ENCODE data around the gene LENG1.

Gene LENG1

DNA sequence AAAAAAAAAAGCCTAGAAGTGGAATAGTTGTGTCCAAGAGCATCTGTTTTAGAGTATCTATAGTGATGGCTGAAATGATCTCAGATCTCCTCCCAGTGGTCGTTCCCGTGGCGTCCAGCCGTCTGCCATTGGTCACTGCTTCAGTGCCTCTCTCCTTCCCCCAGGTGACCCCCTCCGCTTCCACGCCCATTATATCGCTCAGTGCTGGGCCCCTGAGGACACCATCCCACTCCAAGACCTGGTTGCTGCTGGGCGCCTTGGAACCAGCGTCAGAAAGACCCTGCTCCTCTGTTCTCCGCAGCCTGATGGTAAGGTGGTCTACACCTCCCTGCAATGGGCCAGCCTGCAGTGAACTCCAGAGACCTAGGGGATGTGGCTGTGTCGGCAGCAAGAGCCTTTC, 33.5 kb upstream of the LENG1 start:
- no peak overlapping the region for H3K27ac ChIP-seq
- TF ChIP-seq, protein P1, sequence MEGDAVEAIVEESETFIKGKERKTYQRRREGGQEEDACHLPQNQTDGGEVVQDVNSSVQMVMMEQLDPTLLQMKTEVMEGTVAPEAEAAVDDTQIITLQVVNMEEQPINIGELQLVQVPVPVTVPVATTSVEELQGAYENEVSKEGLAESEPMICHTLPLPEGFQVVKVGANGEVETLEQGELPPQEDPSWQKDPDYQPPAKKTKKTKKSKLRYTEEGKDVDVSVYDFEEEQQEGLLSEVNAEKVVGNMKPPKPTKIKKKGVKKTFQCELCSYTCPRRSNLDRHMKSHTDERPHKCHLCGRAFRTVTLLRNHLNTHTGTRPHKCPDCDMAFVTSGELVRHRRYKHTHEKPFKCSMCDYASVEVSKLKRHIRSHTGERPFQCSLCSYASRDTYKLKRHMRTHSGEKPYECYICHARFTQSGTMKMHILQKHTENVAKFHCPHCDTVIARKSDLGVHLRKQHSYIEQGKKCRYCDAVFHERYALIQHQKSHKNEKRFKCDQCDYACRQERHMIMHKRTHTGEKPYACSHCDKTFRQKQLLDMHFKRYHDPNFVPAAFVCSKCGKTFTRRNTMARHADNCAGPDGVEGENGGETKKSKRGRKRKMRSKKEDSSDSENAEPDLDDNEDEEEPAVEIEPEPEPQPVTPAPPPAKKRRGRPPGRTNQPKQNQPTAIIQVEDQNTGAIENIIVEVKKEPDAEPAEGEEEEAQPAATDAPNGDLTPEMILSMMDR (IDR thresholded peaks at IDR 0.05): no peak
- no peak for TF ChIP-seq ZFX (IDR thresholded peaks at IDR 0.05; ENCODE audit: borderline replicate concordance)

DNA sequence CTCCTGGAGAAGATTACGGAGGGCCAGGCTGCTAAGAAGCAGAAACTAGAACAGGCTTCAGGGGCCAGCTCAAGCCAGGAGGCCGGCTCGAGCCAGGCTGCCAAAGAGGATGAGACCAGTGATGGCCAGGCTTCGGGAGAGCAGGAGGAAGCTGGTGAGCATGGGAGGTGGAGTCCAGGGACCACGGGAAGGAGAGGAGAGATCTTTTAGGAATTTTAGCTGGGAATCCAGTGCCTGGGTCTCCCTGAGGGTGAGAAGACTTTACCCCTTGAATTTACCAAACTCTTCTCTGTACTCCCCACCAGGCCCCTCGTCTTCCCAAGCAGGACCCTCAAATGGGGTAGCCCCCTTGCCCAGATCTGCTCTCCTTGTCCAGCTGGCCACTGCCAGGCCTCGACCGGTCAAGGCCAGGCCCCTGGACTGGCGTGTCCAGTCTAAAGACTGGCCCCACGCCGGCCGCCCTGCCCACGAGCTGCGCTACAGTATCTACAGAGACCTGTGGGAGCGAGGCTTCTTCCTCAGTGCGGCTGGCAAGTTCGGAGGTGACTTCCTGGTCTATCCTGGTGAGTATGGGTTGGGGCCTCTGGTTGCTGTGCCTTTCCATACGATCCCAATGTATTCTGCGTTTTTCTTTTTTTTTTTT, 32.4 kb upstream of the LENG1 start:
- TF ChIP-seq, protein P1 (IDR thresholded peaks at IDR 0.05): no peak
- no peak for TF ChIP-seq ZFX (IDR thresholded peaks at IDR 0.05; ENCODE audit: borderline replicate concordance)
- H3K27ac ChIP-seq: peak overlapping the region; percentile 96

DNA sequence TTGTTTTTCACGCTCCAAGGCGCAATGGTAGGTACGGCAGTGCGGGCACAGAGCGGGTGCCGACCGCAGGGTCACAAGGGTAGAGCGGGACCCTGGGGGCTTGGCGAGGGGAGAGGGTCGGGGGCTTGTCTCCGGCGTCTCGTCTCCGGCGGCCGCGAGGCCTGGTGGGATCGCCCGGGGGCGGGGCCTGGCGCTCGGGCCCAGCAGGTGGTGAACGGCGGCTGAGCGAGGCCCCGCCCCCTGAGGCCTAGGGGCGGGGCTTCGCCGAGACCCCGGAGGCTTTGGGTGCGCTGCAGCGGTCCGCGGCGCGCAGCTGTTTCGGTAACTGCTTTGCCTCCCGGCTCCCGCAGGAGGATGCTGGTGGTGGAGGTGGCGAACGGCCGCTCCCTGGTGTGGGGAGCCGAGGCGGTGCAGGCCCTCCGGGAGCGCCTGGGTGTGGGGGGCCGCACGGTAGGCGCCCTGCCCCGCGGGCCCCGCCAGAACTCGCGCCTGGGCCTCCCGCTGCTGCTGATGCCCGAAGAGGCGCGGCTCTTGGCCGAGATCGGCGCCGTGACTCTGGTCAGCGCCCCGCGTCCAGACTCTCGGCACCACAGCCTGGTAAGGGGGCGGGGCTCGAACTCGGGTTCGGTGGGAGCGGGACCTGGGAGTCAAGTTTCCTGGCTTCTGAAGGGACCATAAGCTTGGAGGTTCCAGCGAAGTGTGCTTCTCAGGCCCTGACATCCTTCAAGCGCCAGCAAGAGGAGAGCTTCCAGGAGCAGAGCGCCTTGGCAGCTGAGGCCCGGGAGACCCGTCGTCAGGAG, 31.7 kb upstream of the LENG1 start, which contains the start of gene TSEN34:
Gene TSEN34 (plus strand): TSS at position 298 of the 800 bp plus-strand sequence. CDS start 57 bp downstream, at position 355.
- TF ChIP-seq, protein P1 (IDR thresholded peaks at IDR 0.05): no peak
- no peak for TF ChIP-seq ZFX (IDR thresholded peaks at IDR 0.05; ENCODE audit: borderline replicate concordance)
- H3K27ac ChIP-seq: peak within 1 kb of the TSS; percentile 96

DNA sequence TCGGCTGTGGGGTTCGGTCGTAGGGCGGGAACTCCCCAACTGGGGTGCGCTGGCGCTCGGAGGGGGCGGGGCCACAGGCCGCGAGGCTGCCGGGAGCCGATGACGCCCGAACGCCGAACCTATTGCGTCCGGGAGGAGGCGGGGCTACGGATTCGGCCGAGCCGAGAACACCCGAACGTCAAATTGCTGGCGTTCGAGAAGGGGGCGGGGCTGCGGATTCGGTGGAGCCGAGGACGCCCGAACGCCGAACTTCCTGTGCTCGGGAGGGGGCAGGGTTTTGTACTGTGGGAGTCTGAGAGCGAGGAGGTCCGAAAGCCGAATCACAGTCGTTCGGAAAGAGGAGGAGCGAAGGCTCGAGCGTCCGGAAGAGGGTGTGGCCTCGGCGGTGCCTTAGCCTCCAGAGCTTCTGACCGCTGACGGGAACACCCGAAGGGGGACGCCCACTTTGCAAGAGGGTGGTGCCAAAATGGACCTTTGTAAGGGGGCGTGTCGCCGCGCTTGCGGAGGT, 31.0 kb upstream of the LENG1 start:
- H3K27ac ChIP-seq: peak overlapping the region; percentile 96
- TF ChIP-seq ZFX (IDR thresholded peaks at IDR 0.05; ENCODE audit: borderline replicate concordance): no peak

DNA sequence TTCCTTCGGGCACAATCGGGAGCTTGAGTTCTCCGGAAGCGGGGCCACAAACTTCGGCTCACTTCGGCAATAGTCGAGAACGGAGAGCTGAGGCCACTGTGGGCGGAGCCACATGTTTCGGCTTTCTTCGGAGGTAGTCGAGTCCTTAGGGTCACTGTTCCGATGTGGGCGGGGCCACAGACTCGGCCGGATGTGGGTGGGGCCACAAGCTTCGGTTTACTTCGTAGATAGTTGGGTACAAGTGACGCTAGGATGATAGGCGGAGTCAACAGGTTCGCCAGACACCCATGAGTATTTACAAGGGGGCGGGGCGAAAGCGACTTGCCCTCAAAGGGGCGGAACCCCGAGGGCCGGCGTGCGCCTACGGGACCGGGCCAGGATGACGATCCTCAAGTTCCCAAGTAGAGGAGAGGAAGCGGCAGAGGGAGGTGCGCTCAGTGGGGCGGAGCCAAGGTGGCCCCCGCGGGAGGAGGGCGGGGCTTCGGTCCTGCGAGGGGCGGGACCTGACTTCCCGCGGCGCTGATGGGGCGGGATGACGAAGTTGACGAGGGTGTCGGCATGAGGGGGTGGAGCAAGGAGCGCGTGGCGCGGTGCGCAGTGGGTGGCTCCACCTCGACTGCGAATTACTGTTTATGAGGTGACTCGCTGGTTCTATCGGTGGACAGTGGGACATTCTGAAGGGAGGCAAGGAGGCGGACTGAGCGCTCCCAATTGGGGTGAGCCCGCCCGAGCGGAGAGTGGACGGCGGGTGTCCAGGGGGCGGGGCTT, 30.4 kb upstream of the LENG1 start:
- H3K27ac ChIP-seq: peak overlapping the region; percentile 96
- TF ChIP-seq ZFX (IDR thresholded peaks at IDR 0.05; ENCODE audit: borderline replicate concordance): no peak
- TF ChIP-seq, protein P1 (IDR thresholded peaks at IDR 0.05): no peak

DNA sequence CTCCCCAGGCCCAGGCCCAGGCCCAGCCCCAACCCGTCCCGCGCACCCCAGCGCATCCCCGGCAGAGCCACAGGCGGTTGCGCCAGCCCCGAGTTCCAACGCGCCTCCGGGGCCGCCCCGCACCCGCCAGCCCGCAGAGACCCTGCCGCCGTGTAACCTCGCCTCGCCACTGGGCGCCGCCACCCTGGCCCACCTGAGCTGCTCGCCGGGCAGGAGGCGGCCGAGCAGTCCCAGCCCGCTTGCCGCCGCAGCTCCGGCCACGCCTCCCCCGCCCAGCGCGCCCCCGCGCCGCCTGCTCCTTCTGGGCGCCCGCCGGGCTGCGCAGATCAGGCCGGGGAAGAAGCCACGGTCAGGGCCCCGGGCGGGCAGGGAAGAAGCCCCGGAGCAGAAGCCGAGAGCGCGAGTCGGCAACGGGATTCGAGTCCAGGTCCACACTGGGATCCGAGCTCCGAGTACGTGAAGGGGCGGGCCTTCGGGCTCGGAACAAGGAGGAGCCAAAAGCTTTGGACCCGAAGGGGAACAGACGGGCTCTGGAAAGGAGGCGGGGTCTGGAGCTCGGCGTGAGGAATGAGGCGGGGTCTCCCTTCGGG, 29.7 kb upstream of the LENG1 start, which contains the start of gene MBOAT7:
Gene MBOAT7 (minus strand): TSS at position 436 of the 590 bp plus-strand sequence. CDS start 1,072 bp downstream, outside the sequence.
- TF ChIP-seq, protein P1 (IDR thresholded peaks at IDR 0.05): peak; percentile 75
- no peak for TF ChIP-seq ZFX (IDR thresholded peaks at IDR 0.05; ENCODE audit: borderline replicate concordance)
- peak within 1 kb of the TSS; percentile 96 for H3K27ac ChIP-seq
